HG02759 (cell line): Measurements from ENCODE around the gene BTBD1.
"Not testable (repeated sequence)": the region's sequence is repeated elsewhere in the genome, so short reads cannot be mapped to it uniquely, and the experiment has no call there.

Source experiments
- ATAC-seq: cut with Tn5 transposase; IDR thresholded peaks from one replicate; pipeline ENCODE4 v1.9.1; 2021; ENCODE audit warnings: mild to moderate bottlenecking, moderate library complexity; ENCODE audit not compliant: unreplicated experiment

Gene BTBD1

DNA sequence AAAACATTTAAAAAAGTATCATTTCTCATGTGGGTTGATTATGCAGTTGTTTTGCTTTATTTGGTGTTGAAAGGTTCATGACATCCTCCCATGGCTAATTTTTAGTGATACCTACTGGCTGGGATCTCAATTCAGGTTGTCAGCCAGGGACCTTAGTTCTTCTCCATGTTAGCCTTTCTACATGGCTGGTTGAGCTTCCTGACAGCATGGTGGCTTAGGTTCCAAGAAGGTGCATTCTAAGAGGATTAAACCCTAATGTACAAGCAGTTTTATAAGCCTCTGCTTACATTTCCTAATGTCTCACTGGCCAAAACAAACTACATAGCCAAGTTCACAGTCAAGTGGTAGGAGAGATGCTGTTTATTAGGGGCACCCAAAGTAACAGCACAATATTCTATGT lies 31.0 kb upstream of the BTBD1 start:
- ATAC-seq: no peak

DNA sequence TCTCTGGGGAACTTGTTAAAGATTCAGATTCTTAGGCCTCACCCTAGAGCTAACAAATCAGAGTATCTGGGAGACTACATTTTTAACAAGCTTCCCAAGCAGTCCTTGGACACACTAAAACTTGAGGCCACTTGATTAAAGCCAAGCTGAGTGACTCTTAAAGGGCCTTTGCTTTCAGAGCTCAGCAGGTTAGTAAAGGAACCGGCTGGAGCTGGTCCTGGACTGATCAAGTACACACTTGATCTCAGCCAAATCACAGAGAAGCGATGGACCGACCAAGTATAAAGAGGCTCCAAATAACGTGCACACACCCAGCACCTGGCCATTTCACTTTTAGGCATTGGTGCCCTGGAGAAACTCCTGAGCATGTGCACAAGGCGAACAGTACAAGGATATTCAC lies 27.5 kb upstream of the BTBD1 start:
- ATAC-seq: no peak

GRCh38 chr15:83092309-83092976 lies 25.4 kb upstream of the BTBD1 start:
- peak; percentile 77 for ATAC-seq

DNA sequence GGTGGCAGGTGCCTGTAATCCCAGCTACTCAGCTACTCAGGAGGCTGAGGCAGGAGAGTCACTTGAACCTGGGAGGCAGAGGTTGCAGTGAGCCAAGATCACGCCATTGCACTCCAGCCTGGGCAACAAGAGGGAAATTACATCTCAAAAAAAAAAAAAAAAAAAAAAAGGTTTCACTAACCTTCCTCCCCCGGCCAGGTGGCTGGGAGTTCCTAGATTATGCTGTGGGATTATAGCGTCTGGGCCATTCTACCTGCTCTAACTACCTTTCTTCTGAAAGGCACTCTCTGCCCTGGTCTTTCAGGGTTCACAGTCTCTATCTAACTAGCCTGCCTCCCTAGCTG lies 24.9 kb upstream of the BTBD1 start:
- not testable (repeated sequence) for ATAC-seq

- ATAC-seq: no peak
Measured at GRCh38 chr15:83090465-83090864, 23.4 kb upstream of the BTBD1 start.

- no peak for ATAC-seq
Measured at GRCh38 chr15:83088876-83089275, 21.8 kb upstream of the BTBD1 start.

- no peak for ATAC-seq
Measured at GRCh38 chr15:83087576-83087975, 20.5 kb upstream of the BTBD1 start.

DNA sequence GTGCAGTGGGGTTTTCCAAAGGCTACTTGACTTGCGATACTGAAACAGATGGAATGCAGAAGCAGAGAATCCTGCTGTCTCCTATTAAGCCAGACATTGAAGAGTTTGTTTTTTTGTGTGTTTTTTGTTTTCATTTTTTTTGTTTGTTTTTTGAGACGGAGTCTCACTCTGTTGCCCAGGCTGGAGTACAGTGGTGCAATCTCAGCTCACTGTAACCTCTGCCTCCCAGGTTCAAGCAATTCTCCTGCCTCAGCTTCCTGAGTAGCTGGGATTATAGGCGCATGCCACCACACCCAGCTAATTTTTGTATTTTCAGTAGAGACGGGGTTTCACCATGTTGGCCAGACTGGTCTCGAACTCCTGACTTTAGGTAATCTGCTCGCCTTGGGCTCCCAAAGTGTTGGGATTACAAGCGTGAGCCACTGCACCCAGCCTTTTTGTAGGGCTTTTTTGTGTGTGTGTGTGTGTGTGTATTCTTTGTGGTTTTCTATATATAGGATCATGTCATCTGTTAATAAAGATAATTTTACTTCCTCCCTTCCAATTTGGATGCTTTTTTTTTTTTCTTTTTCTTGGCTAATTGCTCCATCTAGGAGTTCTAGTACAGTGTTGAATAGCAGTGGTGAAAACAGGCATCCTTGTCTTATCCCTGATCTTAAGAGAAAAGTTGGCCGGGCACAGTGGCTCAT lies 19.0 kb upstream of the BTBD1 start:
- not testable (repeated sequence) for ATAC-seq

GRCh38 chr15:83085461-83085860 lies 18.4 kb upstream of the BTBD1 start:
- not testable (repeated sequence) for ATAC-seq

DNA sequence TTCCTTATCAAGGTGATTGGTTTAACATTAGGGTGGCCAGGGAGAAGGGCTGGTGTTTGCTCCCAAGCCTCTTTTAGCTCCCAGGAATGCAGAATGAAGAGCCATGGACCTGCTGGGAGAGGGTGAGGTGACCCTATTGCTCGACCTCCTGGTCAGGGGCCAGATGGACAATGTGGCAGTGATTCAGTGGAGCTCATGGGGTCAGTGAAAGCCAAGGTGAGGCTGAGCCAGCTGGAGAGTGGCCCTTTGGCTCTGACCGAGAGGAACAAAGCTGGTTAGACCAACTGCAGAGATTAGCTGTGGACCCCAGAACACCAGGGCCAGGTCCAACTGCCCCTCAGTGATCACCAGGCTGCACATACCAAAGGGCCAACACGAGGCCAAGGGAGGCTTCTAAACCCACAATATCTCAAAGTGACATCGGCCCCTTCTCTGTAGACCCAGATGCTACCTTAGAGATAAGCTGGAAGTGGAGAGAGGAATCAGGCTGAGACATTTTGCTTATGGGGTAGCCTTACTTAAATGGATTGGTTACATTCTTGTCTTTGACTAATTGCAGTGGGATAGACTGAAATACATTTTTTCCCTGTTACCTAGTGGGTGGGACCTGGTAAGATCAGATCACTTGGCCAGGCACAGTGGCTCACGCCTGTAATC lies 15.8 kb upstream of the BTBD1 start:
- no peak for ATAC-seq

GRCh38 chr15:83081256-83082014 lies 14.4 kb upstream of the BTBD1 start:
- no peak for ATAC-seq

- ATAC-seq: no peak
Measured at GRCh38 chr15:83078712-83079111, 11.7 kb upstream of the BTBD1 start.

DNA sequence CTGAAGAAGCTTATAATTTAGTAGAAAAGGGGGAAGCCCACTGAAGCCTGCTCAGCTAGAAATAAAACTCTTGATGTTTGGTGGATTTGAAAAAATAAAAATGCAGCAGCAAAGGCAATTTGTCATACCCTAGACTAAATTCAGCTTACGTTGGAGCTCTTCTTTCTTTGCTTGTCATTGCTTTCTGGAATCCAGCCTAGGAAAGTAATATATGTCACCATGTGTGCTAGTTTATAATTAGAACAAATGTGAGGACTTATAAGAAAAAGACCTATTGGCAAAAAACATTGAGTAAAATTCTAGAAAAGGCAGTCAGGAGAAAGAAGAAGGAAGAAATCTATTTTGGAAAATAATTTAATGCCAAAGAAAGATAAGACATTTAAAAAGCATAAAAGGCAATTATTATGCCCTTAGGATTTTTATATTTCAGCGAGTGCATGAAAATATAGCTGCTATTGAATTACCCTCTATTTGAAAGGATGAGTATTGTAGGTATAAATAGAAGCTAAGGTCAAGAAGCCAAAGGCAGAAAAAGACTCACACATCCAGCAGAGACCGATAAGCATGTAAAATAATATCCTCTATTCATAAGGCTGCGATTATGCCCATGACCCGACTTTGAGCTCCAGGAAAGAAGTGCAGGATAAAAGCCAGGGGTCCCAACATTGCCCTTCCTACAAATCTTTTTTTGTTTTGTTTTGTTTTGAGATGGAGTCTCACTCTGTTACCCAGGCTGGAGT lies 10.6 kb upstream of the BTBD1 start:
- ATAC-seq: no peak

- not testable (repeated sequence) for ATAC-seq
Measured at GRCh38 chr15:83069211-83069642, 2.2 kb upstream of the BTBD1 start.

DNA sequence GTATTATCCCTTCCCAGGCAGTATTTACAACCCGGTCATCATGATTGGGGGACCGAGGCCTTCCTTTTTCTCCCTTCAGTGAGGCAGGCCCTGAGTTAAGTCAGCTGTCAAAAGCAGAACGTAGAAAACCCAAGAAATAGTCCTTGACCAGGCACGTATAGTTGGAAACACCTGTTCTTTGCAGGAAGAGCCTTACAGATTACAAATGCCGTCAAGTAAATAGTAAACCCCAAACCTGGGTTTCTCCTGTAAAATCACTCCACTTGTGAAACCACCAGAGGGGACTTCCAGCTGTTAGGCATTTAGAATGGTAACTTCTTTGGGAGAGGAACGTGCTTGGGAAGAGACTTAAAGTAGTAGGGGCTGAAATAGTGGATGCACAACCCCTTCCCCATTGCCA lies 1.0 kb upstream of the BTBD1 start:
- ATAC-seq: no peak

- ATAC-seq: no peak
Measured at GRCh38 chr15:83067638-83067962, 548 bp upstream of the BTBD1 start.

DNA sequence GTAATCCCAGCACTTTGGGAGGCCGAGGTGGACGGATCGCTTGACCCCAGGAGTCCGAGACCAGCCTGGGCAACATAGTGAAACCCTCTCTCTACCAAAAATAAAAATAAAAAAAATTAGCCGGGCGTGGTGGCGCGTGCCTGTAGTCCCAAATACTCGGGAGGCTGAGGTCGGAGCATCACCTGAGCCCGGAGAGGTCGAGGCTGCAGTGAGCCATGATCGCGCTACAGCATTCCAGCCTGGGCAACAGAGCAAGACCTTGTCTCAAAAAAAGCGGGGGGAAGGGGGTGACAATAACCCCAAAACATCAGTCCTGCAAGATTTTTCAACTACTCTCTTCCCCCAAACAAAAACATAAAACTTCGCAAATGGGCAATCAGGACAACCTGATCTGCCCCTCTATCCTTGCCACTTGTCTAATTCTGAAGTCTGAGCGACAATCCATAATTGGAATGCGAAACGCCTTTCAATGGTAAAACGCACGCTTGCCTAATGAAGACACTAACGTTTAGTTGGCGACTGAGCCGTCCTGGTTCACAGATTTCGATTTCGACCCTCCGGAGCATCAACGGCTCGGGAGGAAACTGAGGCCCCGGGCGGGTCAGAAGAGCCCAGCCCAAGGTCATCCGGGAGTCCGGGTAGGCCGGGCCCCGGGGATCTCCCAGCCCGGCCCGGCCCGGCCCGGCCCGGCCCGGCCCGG lies 868 bp downstream of the BTBD1 start:
- no peak for ATAC-seq

- no peak for ATAC-seq
Measured at GRCh38 chr15:83065431-83065830, 1.6 kb downstream of the BTBD1 start.

DNA sequence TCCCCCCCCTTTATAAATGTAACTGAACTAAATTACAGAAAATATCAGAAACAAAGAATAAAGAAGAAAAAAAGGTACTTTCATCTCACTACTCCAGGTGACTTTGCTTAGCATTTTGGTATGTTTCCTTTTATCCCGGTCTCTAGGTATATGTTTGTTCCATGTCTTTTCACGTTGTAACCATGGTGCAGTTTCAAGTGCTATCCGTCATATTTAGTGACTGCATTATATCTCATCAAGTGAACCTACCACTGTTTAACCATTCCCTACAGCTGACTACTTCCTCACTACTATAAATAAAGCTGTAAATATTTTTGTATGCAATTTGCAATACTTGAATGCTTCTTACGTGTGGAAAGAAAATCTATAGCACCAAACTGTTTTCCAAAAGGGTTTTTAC lies 2.2 kb downstream of the BTBD1 start:
- no peak for ATAC-seq

DNA sequence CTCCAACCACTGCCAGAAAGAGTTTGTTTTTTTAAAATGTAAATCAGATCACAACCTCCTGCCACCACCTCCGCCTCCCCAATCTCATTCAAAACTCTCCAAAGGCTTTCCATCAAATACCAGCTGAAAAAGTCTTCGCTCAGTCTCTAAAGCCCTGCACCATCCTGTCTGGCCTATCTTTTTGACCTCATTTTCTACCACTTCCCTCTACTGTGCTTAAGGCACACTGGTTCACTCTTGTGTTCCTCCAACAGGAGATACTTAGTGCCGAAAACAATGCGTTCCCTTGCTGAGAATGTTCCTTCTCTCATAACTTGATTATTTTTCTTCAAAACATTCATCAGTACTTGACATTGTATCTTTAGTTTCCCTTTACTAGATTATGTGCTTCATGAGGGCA lies 3.5 kb downstream of the BTBD1 start:
- ATAC-seq: no peak
